ENCODE data around the gene CCSAP.

CCSAP gene

DNA sequence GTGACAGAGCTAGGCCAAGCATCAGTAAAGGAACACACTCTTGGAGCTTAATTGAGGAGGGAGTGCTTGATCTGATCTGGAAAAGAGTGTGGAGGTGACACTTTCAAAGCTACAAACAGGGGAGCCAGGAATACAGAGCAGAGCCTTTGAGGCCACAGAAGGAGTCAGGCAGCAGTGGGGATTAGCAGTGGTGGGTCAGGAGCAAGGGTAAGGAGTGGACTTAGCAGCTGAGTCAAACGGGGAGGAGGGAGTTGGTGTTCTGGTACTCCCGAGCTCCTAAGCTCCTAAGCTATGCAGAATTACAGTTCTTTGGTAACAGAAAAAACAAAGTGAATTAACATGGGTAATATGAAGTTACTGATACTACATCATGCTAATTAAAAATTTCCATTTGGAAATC, 57.4 kb downstream of the CCSAP start:
- DNase-seq, result no peak

DNA sequence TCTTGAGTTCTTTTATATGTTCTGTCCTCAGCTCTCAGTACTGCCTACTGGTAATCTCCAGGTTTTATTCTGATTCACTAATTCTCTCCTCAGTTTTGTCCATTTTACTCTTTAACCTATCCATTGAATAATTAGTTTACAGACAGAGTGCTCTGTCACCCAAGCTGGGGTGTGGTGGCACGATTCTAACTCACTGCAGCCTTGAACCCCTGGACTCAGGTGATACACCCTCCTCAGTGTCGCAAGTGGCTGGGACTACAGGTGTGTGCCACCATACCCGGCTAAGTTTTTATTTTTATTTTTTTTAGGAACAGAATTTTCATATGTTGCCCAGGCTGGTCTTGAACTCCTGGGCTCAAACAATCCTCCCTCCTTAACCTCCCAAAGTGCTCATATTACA, 58.0 kb downstream of the CCSAP start:
- no peak for DNase-seq

DNA sequence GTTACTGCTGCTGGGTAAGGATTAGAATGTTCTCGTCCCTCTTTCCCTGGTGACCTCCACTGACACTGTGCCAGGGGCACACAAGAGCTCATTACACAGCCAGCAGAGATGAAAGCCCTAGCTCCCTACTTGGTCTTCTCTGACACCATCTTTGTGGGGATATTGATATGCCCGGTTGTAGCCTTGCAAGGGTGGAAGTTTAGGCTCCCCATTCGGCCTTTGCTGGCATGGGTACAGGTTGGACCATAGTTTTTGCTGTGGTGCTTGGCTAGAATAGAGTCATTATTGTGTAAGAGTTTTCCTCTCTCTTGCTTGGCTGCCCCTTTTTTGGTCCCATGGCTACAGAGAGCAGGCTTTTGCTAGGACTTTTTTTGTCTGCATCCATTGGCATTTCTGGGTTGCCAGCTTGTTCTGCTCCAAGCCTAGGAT, 59.6 kb downstream of the CCSAP start:
- no peak for DNase-seq

DNA sequence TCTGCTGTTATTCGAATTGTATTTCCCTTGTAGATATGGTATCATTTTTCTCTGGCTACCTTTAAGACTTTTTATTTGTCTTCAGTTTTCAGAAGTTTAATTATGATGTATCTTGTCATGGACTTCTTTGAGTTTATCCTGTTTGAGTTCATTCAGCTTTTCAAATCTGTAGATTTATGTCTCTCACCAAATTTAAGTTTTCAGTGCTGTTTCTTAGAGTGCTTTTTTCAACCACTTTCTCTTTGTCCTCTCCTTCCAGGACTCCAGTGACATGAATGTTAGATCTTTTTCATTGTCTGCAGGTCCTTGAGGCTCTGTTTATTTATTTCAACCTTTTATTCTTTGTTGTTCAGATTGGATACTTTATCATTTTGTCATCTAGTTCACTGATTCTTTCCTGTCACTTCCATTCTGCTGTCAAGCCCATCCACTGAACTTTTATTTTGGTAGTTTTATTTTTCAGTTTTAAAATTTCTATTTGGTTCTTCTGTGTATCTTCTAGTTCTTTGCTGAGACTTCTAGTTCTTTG, 60.5 kb downstream of the CCSAP start:
- no peak for DNase-seq

DNA sequence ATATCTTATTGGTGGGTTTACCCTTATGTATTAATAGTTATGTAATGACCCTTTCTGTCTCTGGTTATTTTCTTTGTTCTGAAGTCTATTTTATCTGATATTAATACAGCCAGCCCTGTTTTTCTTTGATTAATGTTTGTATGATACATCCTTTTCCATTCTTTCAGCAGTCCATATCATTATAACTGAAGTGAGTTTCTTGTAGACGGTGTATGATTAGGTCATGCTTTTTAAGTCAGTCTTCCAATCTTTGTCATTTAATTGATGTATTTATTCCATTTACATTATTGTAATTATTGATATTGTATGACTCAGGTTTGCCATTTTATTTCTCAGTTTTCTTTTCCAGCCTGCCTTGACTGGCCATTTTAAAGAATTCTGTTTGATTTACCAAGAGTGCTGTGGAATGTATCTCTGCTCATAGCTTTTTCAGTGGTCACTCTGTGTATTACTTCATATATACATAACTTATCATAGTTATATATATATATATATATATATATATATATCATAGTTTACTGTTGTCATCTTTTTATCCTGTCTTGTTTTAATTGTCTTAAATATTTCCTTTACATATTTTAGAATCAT, 61.4 kb downstream of the CCSAP start:
- no peak for DNase-seq

DNA sequence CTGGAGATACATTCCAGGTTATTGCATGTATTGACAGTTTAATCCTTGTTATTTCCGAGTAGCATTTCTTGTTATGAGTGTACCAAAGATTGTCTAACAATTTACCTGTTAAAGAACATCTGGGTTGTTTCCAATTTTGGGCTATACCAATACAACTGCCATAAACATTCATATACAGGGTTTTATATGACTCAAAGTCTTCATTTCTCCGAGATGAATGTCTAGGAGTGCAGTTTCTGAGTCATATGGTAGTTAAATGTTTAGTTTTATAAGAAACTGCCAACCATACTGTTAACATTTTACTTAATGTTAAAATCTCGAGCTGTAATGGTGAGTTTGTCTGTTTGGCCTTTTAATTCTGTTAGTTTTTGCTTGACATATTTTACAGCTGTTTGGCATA, 61.9 kb downstream of the CCSAP start:
- no peak for DNase-seq

DNA sequence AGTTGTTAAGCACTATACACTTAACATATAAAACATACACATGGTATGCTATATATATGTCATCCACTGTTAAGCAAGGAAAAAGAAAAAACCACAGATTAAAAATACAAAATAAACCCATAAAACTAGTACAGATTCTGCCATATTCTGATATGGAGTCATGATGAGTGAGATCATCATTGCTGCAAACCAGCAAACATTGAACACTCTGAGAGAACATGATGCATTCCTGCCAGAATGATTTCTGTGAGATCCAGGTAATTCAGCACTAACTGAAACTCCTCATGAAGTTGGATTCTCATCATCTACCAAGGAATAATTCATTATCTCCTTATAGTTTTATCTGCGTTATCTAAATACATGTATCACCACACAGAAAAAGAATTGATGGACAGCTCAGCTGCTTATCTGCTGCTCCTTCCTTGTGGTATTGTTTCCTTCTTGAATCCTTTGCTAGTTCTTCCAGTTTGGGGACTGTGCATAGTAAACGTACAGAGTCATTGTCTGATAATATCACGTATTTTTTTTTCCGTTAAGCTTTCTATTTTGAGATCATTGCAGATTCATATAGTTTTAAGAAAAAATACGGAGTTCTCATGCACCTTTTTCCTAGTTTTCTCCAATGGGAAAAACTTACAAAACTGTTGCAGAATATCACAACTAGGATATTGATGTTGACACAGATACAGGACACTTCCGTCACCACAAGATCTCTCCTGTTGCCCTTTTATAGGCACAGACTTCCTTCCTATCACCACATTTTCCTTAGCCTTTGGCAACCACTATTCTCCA, 62.6 kb downstream of the CCSAP start:
- DNase-seq, result peak; percentile 61

DNA sequence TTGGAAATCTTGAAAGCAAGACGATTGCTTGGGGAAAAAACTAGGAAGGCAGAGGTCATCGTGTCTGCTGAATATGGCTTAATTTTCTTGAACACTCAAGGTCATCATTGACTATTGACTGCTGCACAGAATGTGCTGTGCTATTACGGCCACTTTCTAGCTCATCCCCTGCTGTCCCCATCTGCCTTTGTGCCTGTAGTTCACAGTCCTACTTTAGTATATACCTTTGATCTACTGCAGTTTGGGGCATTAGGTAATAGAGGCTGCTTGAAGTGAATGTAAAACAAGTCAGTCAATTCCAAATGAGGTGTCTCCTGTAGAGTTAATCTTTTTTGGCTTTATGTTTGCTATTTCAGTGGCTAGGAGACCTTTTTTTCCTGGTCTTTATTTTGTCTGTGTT, 63.6 kb downstream of the CCSAP start:
- no peak for DNase-seq

DNA sequence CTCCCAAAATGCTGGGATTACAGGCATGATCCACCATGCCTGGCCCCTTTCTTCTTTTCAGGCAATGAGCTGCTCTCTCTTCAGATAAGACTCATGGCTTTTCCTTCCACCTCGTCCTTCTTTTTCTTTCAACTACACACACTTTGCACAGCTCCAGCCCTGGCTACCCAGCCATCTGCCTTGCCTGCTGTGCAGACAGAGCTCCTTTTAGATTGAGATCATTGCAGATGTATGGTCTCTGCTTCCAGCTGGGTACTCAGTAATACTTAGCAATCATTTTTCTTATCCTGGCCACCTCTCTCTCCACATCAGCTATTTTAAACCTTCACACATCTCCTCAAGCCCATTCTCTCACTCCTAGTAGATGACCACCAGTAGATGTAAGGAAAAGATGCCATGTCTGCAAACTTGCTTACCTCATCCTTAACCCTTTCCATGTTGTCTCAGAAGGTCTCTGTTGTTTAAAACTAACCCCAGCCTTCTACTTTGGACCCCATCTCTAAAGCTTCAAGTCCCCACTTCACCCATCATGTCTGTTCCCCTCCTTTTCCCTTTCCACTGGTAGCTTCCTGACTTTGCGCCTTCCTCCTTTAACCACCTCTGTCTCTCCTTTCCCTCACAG, 64.6 kb downstream of the CCSAP start:
- no peak for DNase-seq

DNA sequence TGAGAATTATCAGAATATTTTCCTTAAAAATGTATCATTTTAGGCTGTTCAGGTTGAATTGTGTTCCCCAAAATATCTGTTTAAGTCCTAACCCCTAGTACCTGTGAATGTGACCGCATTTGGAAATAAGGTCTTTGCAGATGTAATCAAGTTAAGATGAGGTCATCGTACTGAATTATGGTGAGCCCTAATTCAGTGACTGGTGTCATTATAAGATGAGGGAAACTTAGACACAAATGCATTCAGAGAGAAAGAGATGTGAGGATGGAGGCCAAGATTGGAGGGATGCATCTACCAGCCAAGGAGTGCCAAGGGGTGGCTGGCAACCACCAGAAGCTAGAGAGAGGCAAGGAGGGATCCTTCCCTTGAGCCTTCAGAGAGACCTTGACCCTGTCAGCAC, 67.8 kb downstream of the CCSAP start:
- DNase-seq, result no peak

DNA sequence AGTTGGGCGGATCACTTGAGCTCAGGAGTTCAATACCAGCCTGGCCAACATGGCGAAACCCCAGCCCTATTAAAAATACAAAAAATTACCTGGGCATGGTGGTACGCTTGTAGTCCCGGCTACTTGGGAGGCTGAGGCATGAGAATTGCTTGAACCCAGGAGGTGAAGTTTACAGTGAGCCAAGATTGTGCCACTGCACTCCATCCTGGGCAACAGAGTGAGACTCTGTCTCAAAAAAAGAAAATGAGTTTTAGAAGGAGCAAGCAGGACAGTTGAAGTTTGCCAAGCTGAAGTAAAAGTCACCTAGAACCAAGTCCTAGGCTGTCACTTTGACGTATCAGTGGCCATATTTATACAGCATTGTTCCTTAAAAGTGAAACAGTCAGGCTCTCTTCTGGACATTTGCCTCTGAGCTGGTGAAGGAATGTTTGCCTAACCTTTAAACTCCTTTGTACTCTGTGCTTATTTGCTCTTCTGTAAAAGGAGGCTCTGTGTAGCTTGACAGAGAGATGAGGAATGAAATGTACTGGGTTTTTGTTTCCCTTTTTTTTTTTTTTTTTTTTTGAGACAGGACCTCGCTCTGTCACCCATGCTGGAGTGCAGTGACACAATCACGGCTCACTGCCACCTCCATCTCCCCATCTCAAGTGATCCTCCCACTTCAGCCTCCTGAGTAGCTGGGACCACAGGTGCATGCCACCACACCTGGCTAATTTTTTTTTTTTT, 69.2 kb downstream of the CCSAP start:
- DNase-seq, result no peak

DNA sequence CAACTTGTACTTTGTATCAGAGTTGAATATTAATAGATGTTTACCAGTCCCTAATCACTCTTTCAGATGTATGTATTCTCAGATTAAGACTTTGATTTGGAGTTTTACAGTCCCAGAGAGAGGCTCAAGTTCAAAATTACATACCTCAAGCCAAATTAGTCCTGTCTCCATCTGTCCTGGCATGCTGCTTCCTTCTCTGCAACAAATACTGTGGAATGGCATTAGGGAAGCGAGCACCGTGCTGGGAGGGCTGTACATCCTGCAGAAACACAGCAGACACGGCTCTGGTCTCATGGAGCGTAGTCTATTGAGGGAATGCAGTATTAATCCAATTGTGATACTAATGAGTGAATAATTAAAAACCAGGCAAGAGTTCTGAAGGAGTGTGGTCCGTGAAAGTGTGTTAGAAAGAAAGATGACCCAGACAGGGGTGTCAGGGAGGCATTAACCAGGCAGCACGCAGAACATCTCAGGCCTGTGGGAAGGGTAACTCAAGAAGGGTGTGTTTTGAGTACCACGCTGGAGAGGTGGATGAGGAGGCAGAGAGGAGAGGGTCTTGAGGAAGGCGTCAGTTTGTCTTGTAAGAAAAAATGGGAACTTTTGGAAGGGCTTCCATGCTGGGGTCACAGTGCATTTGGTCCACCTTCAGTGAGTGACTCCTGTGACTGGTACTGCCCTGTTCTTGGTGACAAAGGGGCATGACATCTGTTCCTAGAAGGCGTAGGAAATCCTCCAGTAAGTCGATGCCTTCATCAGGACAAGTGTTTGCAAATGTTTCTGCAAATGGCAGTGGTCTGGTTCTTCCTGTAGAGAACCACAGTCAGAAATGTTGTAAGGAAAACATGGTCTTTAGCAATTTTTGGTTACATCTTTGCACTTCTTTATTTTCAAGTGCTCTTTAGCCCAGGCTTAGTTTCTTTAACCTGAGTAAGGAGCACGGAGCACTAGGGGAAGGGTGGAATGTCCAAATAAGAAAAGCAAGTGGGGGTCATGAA, 70.4 kb downstream of the CCSAP start:
- peak; percentile 82 for DNase-seq

DNA sequence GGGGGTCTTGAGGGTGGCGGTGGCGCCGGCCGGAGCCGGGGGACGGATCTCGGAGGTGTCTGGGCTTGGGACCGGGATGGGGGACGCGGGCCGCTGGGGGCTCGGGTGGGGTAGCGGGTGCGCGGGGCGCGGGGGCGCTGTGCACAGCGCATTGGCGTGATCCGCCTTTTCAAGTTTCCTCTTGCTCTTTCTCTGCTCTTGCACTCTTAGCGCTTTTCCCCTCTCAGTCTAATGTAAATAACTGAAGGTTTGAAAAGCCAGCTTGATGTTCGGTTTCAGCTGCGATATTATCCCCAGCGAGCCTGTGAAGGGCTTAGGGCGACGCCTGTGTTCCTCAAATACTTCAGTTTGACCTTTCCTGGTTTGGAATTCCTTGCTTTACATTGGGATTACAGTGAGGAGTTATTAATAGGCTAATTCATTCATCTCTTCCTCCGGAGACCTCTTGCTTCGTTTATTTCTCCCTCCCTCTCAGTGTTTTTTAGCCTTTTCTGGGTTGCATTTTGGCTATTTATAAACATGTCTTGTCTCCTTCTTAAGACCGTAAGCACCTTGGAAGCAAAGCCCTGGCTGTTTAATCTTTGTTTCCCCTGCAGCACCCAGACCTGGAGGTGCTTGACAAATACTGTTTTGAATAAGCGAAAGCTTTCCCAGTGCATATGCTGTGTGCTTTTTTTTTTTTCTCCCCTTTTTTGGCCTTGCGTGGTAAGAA, 71.2 kb downstream of the CCSAP start:
- no peak for DNase-seq
